ENCODE data around the gene KATNBL1. TPM values are rescaled to one million over a fixed set of nuclear protein-coding genes. Genes with fewer than 3 reads are reported as not detected.

Gene KATNBL1
- total RNA-seq, 3 donors from 2014 or later (not counting 1 experiment from before 2014, with no cell fraction given) = 24.0 to 33.8 (median 26.1) TPM

- H3K27ac ChIP-seq (ENCODE audit: low read length) = no peak overlapping the region
- no peak overlapping the region for H3K4me3 ChIP-seq (ENCODE audit: low read length)
- peaks cover 12 to 13% of the 10 kb centered on the region in 2 donors for H3K4me1 Mint-ChIP-seq
- H3K36me3 ChIP-seq (ENCODE audit: control insufficient read depth, insufficient read depth, low read length) = peaks cover 17% of the 10 kb centered on the region
- peaks cover 38% of the 10 kb centered on the region for H3K36me3 Mint-ChIP-seq
- whole genome bisulfite sequencing (ENCODE audit: insufficient coverage) = 94% methylated on average over 9 of the region's 9 CpGs
- no peak overlapping the region for H3K27ac Mint-ChIP-seq
- H3K27me3 ChIP-seq (ENCODE audit: control insufficient read depth, insufficient read depth, low read length) = no peaks in the 10 kb centered on the region
- ATAC-seq = no peak
- H3K4me3 Mint-ChIP-seq = no peak overlapping the region
- intact Hi-C loops (cut with micrococcal nuclease) = no loop called here
- TF ChIP-seq CTCF (IDR thresholded peaks at IDR 0.05) = no peak
- DNase-seq = no peak
- H3K27me3 Mint-ChIP-seq (ENCODE audit: low read depth in 2 of 2) = no peaks in the 10 kb centered on the region
- H3K4me1 ChIP-seq (ENCODE audit: control insufficient read depth, insufficient read depth, low read length) = no peaks in the 10 kb centered on the region
- H3K9me3 Mint-ChIP-seq = peaks cover 4 to 14% of the 10 kb centered on the region in 2 donors
- H3K9me3 ChIP-seq (ENCODE audit: control insufficient read depth, insufficient read depth, low read length) = peaks cover 12% of the 10 kb centered on the region
These were observed 48.5 kb downstream of the KATNBL1 start for GRCh38 chr15:34161329-34161963.

DNA sequence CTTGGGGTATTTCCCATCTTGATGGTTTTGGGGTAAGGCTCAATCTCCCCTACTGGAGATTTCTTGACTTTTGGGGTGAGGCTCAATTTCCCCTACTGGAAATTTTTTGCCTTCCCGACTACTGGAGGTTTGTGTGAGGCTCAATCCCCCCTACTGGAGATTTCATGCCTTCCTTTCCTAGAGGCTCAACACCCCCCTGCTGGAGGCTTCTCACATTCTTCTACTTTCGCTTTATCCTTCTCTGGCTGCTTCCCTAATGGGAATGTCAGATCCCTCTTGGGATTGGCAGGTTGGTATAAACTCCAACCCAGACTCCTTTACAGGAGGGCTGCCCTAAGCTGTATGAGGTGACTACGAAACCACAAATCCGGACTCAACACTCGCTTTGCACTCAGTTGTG lies 49.2 kb downstream of the KATNBL1 start:
- peaks cover 45% of the 10 kb centered on the region for H3K36me3 Mint-ChIP-seq
- no peak for TF ChIP-seq CTCF (IDR thresholded peaks at IDR 0.05)
- ATAC-seq = no peak
- intact Hi-C loops (cut with micrococcal nuclease) = no loop called here
- WGBS (ENCODE audit: insufficient coverage) = 98% methylated on average over 5 of the region's 5 CpGs
- peaks cover 17% of the 10 kb centered on the region for H3K9me3 ChIP-seq (ENCODE audit: control insufficient read depth, insufficient read depth, low read length)
- H3K4me3 ChIP-seq (ENCODE audit: low read length) = no peak overlapping the region
- H3K4me1 ChIP-seq (ENCODE audit: control insufficient read depth, insufficient read depth, low read length) = no peaks in the 10 kb centered on the region
- no peak overlapping the region for H3K27ac ChIP-seq (ENCODE audit: low read length)
- no peak overlapping the region for H3K4me3 Mint-ChIP-seq
- no peak for DNase-seq
- H3K27me3 ChIP-seq (ENCODE audit: control insufficient read depth, insufficient read depth, low read length) = no peaks in the 10 kb centered on the region
- H3K36me3 ChIP-seq (ENCODE audit: control insufficient read depth, insufficient read depth, low read length) = peaks cover 21% of the 10 kb centered on the region
- peaks cover 11 to 12% of the 10 kb centered on the region in 2 donors for H3K4me1 Mint-ChIP-seq
- H3K9me3 Mint-ChIP-seq = peaks cover 4 to 14% of the 10 kb centered on the region in 2 donors
- H3K27ac Mint-ChIP-seq = no peak overlapping the region
- H3K27me3 Mint-ChIP-seq (ENCODE audit: low read depth in 2 of 2) = no peaks in the 10 kb centered on the region

- Mint-ChIP-seq H3K9me3 (peaks cover 7 to 20% of the 10 kb centered on the region in 2 donors), H3K27ac (no peak overlapping the region), H3K27me3 (ENCODE audit: low read depth in 2 of 2) (no peaks in the 10 kb centered on the region), H3K36me3 (peaks cover 64% of the 10 kb centered on the region), H3K4me1 (peaks cover 0 to 4% of the 10 kb centered on the region in 2 donors), H3K4me3 (no peak overlapping the region)
- ATAC-seq (no peak), DNase-seq (no peak)
- intact Hi-C loops (cut with micrococcal nuclease) = no loop called here
- Histone ChIP-seq H3K9me3 (ENCODE audit: control insufficient read depth, insufficient read depth, low read length) (peaks cover 26% of the 10 kb centered on the region), H3K4me3 (ENCODE audit: low read length) (no peak overlapping the region), H3K27me3 (ENCODE audit: control insufficient read depth, insufficient read depth, low read length) (no peaks in the 10 kb centered on the region), H3K4me1 (ENCODE audit: control insufficient read depth, insufficient read depth, low read length) (no peaks in the 10 kb centered on the region), H3K36me3 (ENCODE audit: control insufficient read depth, insufficient read depth, low read length) (peaks cover 33% of the 10 kb centered on the region), H3K27ac (ENCODE audit: low read length) (no peak overlapping the region)
- no peak for TF ChIP-seq CTCF (IDR thresholded peaks at IDR 0.05)
These were observed 51.5 kb downstream of the KATNBL1 start for GRCh38 chr15:34158355-34158754.

DNA sequence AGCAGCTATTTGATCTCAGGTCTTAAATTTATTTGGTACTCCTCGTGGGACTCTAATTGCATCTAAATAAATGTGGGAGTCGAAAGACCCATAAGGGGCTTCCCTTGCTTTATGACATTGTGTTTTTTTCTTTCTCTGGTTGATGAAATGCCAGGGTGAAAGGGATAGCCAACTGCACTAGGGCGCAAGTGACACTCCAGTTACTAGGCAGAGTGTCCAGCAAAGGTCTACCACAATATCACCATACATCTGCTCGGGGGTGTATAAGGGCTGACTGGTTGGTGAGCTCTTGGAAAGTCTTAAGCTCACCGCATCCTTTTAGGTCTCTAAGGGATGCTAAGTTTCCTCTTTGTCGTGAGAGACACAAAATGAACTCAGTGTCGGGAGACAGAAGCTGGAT lies 54.0 kb downstream of the KATNBL1 start:
- Histone ChIP-seq H3K4me3 (ENCODE audit: low read length) (no peak overlapping the region), H3K36me3 (ENCODE audit: control insufficient read depth, insufficient read depth, low read length) (peaks cover 40% of the 10 kb centered on the region), H3K9me3 (ENCODE audit: control insufficient read depth, insufficient read depth, low read length) (peaks cover 18% of the 10 kb centered on the region), H3K27ac (ENCODE audit: low read length) (no peak overlapping the region), H3K27me3 (ENCODE audit: control insufficient read depth, insufficient read depth, low read length) (no peaks in the 10 kb centered on the region), H3K4me1 (ENCODE audit: control insufficient read depth, insufficient read depth, low read length) (no peaks in the 10 kb centered on the region)
- peaks cover 3 to 12% of the 10 kb centered on the region in 2 donors for H3K9me3 Mint-ChIP-seq
- H3K27ac Mint-ChIP-seq = no peak overlapping the region
- no peak overlapping the region for H3K4me3 Mint-ChIP-seq
- TF ChIP-seq CTCF (IDR thresholded peaks at IDR 0.05) = no peak
- H3K4me1 Mint-ChIP-seq = peaks cover 0 to 4% of the 10 kb centered on the region in 2 donors
- DNase-seq (no peak), ATAC-seq (no peak)
- intact Hi-C loops (cut with micrococcal nuclease) = no loop called here
- H3K36me3 Mint-ChIP-seq = peaks cover 47% of the 10 kb centered on the region
- WGBS (ENCODE audit: insufficient coverage) = 98% methylated on average over 6 of the region's 7 CpGs
- H3K27me3 Mint-ChIP-seq (ENCODE audit: low read depth in 2 of 2) = no peaks in the 10 kb centered on the region

Measured in natural killer cell (primary cell).